Right atrium auricular region (tissue), 2 donors: ENCODE results near the gene ANKRD16. TPM values are rescaled to one million over a fixed set of nuclear protein-coding genes. Genes with fewer than 3 reads are reported as not detected.
A peak's percentile ranks its signal among the peaks of the same experiment; 100 is the strongest.

ENCODE experiments used
- DNase-seq: peaks from one replicate; pipeline ENCODE4 v3.0.0-alpha.2; 2019; ENCODE audit warnings: low spot score
- H3K27ac ChIP-seq, 2 donors: fragments of 200-600 bp; sonication (generic); 1 replicate in 1 of 2; 2 replicates in 1 of 2; pipeline ENCODE4 v1.5.1; 2016 to 2019
- H3K27me3 ChIP-seq, 2 donors: fragments of 200-600 bp; sonication (generic); one replicate each; pipeline versions ENCODE4 v1.5.1 to v1.6.0; 2017 to 2019
- H3K36me3 ChIP-seq: fragments of 200-600 bp; sonication (generic); one replicate; pipeline ENCODE4 v1.5.1; 2016
- H3K4me1 ChIP-seq, 2 donors: fragments of 200-600 bp; sonication (generic); one replicate each; pipeline versions ENCODE4 v1.5.1 to v1.6.0; 2017 to 2019
- H3K4me3 ChIP-seq, 2 donors: fragments of 200-600 bp; sonication (generic); 1 replicate in 1 of 2; 2 replicates in 1 of 2; pipeline ENCODE4 v1.5.1; 2017 to 2019; ENCODE audit warnings: mild to moderate bottlenecking in 1 of 2, moderate library complexity in 1 of 2
- H3K9me3 ChIP-seq, 2 donors: fragments of 200-600 bp; sonication (generic); one replicate each; pipeline ENCODE4 v1.5.1; 2019
- total RNA-seq, 2 donors: library from RNA; depleted of rRNA; stranded (reverse); fragments of >200 nt; gene quantifications; one replicate each; pipeline ENCODE4 v1.1.0, GENCODE V29; 2016
- TF ChIP-seq, protein P1 (sequence below), 2 donors: fragments of 200-600 bp; sonication (generic); IDR thresholded peaks; one replicate each; pipeline ENCODE4 v1.5.1; 2019; ENCODE audit warnings: antibody characterized with exemption in 2 of 2

Gene ANKRD16
- total RNA-seq, 2 donors from 2014 or later: 1.9 to 3.5 TPM

DNA sequence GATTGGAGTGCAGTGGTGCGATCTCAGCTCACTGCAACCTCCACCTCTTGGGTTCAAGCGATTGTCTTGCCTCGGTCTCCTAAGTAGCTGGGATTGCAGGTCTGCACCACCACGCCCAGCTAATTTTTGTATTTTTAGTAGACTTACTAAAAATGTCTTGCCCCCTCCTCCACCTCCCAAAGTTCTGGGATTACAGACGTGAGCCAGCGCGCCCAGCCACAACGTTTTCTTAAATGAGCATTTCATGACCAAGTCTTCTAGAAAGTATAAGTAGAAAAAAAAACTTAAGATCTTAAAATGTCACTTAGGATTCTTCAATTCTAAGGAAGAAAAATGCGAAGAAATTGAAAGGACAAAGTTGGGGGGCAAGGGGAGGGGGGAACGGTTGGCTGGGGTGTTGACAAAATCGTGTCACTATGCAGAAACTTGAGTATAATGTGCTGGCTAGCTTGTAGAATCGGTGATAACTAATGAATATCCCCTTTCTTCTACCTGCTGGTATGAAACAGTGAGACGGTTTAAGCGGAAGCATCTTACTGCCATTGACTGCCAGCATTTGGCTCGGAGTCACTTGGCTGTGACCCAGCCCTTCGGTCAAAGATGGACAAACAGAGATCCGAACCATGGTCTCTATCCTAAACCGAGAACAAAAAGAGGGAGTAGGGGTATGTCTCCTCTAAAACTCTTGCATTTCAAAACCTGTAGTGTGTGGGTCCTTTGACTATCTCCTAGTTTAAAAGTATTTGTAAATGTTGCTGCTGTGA is 13.0 kb upstream of the ANKRD16 start:
- no peak overlapping the region for H3K27ac ChIP-seq
- no peaks in the 10 kb centered on the region for H3K27me3 ChIP-seq
- TF ChIP-seq, protein P1, sequence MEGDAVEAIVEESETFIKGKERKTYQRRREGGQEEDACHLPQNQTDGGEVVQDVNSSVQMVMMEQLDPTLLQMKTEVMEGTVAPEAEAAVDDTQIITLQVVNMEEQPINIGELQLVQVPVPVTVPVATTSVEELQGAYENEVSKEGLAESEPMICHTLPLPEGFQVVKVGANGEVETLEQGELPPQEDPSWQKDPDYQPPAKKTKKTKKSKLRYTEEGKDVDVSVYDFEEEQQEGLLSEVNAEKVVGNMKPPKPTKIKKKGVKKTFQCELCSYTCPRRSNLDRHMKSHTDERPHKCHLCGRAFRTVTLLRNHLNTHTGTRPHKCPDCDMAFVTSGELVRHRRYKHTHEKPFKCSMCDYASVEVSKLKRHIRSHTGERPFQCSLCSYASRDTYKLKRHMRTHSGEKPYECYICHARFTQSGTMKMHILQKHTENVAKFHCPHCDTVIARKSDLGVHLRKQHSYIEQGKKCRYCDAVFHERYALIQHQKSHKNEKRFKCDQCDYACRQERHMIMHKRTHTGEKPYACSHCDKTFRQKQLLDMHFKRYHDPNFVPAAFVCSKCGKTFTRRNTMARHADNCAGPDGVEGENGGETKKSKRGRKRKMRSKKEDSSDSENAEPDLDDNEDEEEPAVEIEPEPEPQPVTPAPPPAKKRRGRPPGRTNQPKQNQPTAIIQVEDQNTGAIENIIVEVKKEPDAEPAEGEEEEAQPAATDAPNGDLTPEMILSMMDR (IDR thresholded peaks at IDR 0.05): no peak
- peaks cover 7% of the 10 kb centered on the region for H3K36me3 ChIP-seq
- no peak overlapping the region for H3K4me3 ChIP-seq
- DNase-seq: no peak
- H3K9me3 ChIP-seq: peaks cover 0 to 5% of the 10 kb centered on the region in 2 donors
- peaks cover 0 to 53% of the 10 kb centered on the region in 2 donors for H3K4me1 ChIP-seq

DNA sequence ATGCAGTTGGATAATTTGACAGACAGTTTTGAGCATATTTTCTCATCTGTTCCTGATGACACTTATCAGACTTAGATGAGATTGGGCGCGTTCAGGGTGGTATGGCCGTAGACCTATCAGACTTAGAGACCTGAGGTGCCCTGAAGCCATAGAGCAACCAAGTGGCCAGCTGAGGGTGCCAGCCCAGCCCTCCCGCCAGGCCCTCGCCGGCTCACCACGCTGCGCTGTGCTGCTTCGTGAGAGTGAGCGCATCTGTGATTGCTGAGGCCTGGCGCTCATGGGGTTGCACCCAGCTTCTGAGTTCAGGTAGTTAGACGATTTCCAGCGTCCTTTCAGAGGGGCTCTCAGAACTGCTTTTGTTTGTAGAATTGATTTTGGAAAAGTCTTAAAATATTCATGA is 10.6 kb upstream of the ANKRD16 start:
- Histone ChIP-seq H3K36me3 (no peaks in the 10 kb centered on the region), H3K4me1 (peaks cover 0 to 60% of the 10 kb centered on the region in 2 donors)
- TF ChIP-seq, protein P1 (IDR thresholded peaks at IDR 0.05): no peak

DNA sequence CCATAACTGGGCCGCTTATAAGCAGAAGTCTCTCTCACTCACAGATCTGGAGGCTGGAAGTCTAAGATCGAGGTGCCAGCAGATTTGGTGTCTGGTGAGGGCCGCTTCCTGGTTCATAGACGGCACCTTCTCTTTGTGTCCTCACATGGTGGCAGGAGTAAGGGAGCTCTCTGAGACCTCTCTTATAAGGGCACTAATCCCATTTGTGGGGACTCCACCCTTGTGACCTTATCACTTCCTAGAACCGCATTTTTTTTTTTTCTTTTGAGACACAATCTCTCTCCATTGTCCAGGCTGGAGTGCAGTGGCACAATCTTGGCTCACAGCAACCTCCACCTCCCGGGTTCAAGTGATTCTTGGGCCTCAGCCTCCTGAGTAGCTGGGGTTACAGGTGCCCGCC is 8.5 kb upstream of the ANKRD16 start:
- Histone ChIP-seq H3K27ac (peak overlapping the region in 1 of 2 donors; percentile 64), H3K9me3 (peaks cover 0 to 5% of the 10 kb centered on the region in 2 donors), H3K4me1 (peaks cover 0 to 61% of the 10 kb centered on the region in 2 donors), H3K4me3 (no peak overlapping the region), H3K27me3 (no peaks in the 10 kb centered on the region), H3K36me3 (peaks cover 5% of the 10 kb centered on the region)
- TF ChIP-seq, protein P1 (IDR thresholded peaks at IDR 0.05): no peak
- no peak for DNase-seq

More for the DNA sequence above, 10.6 kb upstream of the ANKRD16 start:
- Histone ChIP-seq H3K27me3 (no peaks in the 10 kb centered on the region), H3K27ac (no peak overlapping the region), H3K4me3 (no peak overlapping the region), H3K9me3 (peaks cover 0 to 5% of the 10 kb centered on the region in 2 donors)
- DNase-seq: no peak

DNA sequence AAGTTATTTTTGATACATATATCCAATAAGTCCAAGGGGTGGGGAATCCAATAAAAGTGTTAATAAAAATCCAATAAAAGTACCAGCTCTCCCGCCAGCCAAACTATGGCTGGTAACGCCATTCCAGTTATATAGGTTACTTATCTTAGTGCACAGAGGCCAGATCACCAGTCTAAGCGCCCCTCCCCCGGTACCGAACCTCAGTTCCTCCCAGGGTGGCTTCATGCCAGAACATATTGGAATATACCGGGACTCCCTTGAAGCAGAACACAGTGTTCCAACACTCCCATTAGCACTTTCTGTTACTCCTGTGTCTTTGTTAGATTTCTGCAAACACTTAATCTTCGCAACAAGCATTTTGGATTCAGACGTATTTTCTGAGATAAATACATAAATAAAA is 7.8 kb upstream of the ANKRD16 start:
- Histone ChIP-seq H3K27me3 (no peaks in the 10 kb centered on the region), H3K9me3 (peaks cover 0 to 5% of the 10 kb centered on the region in 2 donors), H3K4me3 (no peak overlapping the region), H3K27ac (peak overlapping the region; percentile 41 to 64), H3K36me3 (peaks cover 5% of the 10 kb centered on the region), H3K4me1 (peaks cover 0 to 61% of the 10 kb centered on the region in 2 donors)
- DNase-seq: no peak
- TF ChIP-seq, protein P1 (IDR thresholded peaks at IDR 0.05): no peak

DNA sequence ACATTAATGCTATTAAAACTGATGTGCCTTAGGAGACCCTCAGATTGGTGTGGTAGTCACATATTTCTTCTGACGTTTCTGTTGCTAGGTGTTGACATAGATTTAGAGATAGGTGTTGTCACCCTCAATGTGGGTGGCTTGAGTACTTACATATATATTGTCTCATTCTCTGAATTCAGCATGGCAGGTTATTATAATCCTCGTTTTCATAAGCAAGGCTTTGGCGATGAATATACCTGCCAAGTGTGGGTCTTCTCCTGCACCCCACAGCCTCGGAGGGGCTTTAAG is 7.3 kb upstream of the ANKRD16 start:
- Histone ChIP-seq H3K4me1 (peaks cover 0 to 62% of the 10 kb centered on the region in 2 donors), H3K27me3 (no peaks in the 10 kb centered on the region), H3K27ac (peak overlapping the region; percentile 41 to 64), H3K9me3 (peaks cover 0 to 5% of the 10 kb centered on the region in 2 donors), H3K36me3 (peaks cover 5% of the 10 kb centered on the region), H3K4me3 (no peak overlapping the region)
- TF ChIP-seq, protein P1 (IDR thresholded peaks at IDR 0.05): no peak
- no peak for DNase-seq
